ENCODE data around the gene TBL1XR1. TPM values are rescaled to one million over a fixed set of nuclear protein-coding genes. Genes with fewer than 3 reads are reported as not detected.

TBL1XR1 gene
- total RNA-seq, 1 experiment from 2014 or later, result 175 TPM

GRCh38 chr3:177079684-177080083, 117.6 kb downstream of the TBL1XR1 start:
- Histone ChIP-seq H4K91ac (ENCODE audit: insufficient read length, low read depth, low read length) (no peak overlapping the region), H3K9me3 (ENCODE audit: control insufficient read depth, low read depth, low read length) (no peaks in the 10 kb centered on the region), H3K4me2 (ENCODE audit: insufficient read depth, insufficient read length, low read length) (no peak overlapping the region), H2BK15ac (ENCODE audit: low read depth, low read length) (no peak overlapping the region), H3K27ac (ENCODE audit: insufficient read length, low read depth, low read length) (no peak overlapping the region), H2BK20ac (ENCODE audit: low read depth, low read length, poor library complexity, severe bottlenecking) (no peak overlapping the region), H3K18ac (ENCODE audit: insufficient read length, low read depth, low read length) (no peak overlapping the region), H4K20me1 (ENCODE audit: control insufficient read depth, insufficient read depth, insufficient read length) (no peaks in the 10 kb centered on the region), H2AK5ac (ENCODE audit: insufficient read length, low read length) (no peak overlapping the region), H2AFZ (ENCODE audit: low read length) (no peak overlapping the region), H4K5ac (ENCODE audit: insufficient read length, low read depth, low read length) (no peak overlapping the region), H3K27me3 (ENCODE audit: insufficient read depth, low read length) (no peaks in the 10 kb centered on the region), H4K8ac (replicated peaks; ENCODE audit: insufficient read length, low read depth, low read length) (no peak overlapping the region), H3K79me2 (ENCODE audit: insufficient read depth, low read length) (peaks cover 15% of the 10 kb centered on the region), H3K14ac (ENCODE audit: insufficient read depth, low read length) (no peak overlapping the region), H3K4me1 (ENCODE audit: insufficient read depth, low read length) (peaks cover 10% of the 10 kb centered on the region; the same call in 1 of the 2 replicates), H3K23ac (ENCODE audit: insufficient read length, low read depth, low read length) (no peak overlapping the region), H3T11ph (ENCODE audit: low read length) (no peak overlapping the region), H3K56ac (ENCODE audit: insufficient read length, low read depth, low read length) (no peak overlapping the region), H3K4ac (ENCODE audit: low read depth, low read length) (no peak overlapping the region), H2BK5ac (ENCODE audit: insufficient read length, low read length) (no peak overlapping the region), H2BK120ac (ENCODE audit: low read depth, low read length, poor library complexity, severe bottlenecking) (no peak overlapping the region), H3K23me2 (ENCODE audit: insufficient read length, low read depth, low read length, poor library complexity, severe bottlenecking) (no peaks in the 10 kb centered on the region), H2BK12ac (ENCODE audit: insufficient read length, low read depth, low read length) (no peak overlapping the region), H3K9ac (ENCODE audit: extremely low read depth, insufficient read length, low read length) (no peak overlapping the region), H3K79me1 (ENCODE audit: insufficient read depth, low read depth, low read length, poor library complexity, severe bottlenecking) (peaks cover 5% of the 10 kb centered on the region)
- Mint-ChIP-seq H3K4me3 (no peak overlapping the region), H3K4me1 (peaks cover 28 to 29% of the 10 kb centered on the region in 2 experiments), H3K36me3 (ENCODE audit: insufficient read depth in 1 of 3, low read depth in 3 of 3) (peaks cover 17 to 31% (median 26%) of the 10 kb centered on the region in 3 experiments; a peak in 6 of 7 replicates), H3K27ac (no peak overlapping the region), H3K9me3 (no peaks in the 10 kb centered on the region), H3K27me3 (ENCODE audit: low read depth) (no peaks in the 10 kb centered on the region)
- TF ChIP-seq, protein P1, sequence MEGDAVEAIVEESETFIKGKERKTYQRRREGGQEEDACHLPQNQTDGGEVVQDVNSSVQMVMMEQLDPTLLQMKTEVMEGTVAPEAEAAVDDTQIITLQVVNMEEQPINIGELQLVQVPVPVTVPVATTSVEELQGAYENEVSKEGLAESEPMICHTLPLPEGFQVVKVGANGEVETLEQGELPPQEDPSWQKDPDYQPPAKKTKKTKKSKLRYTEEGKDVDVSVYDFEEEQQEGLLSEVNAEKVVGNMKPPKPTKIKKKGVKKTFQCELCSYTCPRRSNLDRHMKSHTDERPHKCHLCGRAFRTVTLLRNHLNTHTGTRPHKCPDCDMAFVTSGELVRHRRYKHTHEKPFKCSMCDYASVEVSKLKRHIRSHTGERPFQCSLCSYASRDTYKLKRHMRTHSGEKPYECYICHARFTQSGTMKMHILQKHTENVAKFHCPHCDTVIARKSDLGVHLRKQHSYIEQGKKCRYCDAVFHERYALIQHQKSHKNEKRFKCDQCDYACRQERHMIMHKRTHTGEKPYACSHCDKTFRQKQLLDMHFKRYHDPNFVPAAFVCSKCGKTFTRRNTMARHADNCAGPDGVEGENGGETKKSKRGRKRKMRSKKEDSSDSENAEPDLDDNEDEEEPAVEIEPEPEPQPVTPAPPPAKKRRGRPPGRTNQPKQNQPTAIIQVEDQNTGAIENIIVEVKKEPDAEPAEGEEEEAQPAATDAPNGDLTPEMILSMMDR (conservative IDR thresholded peaks at IDR 0.05), result no peak
- WGBS (ENCODE audit: extremely low coverage, insufficient read length, low lambda C conversion rate), result no CpG with 5 or more reads among the region's 1 CpG
- no peak for DNase-seq

Measured in H9 (cell line).